Muscle of leg (tissue), 11 donors: ENCODE results near the gene VEZF1. TPM values are rescaled to one million over a fixed set of nuclear protein-coding genes. Genes with fewer than 3 reads are reported as not detected.
A peak's percentile ranks its signal among the peaks of the same experiment; 100 is the strongest.

Experiments used
- DNase-seq: peaks from one replicate; pipeline ENCODE4 v3.0.0; 2013
- H3K27ac ChIP-seq: one replicate; pipeline ENCODE4 v1.5.1; 2013; ENCODE audit warnings: mild to moderate bottlenecking, low read length, control low read depth
- H3K27me3 ChIP-seq: one replicate; pipeline ENCODE4 v1.6.1; 2013; ENCODE audit warnings: low read length; ENCODE audit not compliant: control insufficient read depth, insufficient read depth
- H3K36me3 ChIP-seq: one replicate; pipeline ENCODE4 v1.6.1; 2013; ENCODE audit warnings: low read length; ENCODE audit not compliant: control insufficient read depth, insufficient read depth
- H3K4me1 ChIP-seq: one replicate; pipeline ENCODE4 v1.6.1; 2013; ENCODE audit warnings: low read length; ENCODE audit not compliant: control insufficient read depth, insufficient read depth
- H3K4me3 ChIP-seq: one replicate; pipeline ENCODE4 v1.5.1; 2013; ENCODE audit warnings: low read length, control low read depth
- H3K9me3 ChIP-seq: replicated peaks from 2 replicates; pipeline ENCODE4 v1.6.1; 2013; ENCODE audit warnings: low read depth, low read length; ENCODE audit not compliant: control insufficient read depth
- WGBS: methylation state at CpG from one replicate; pipeline ENCODE4 v1.1.5; 2013; ENCODE audit warnings: missing lambda C conversion rate; ENCODE audit not compliant: insufficient coverage; 5-methylcytosine and 5-hydroxymethylcytosine counted together
- polyA plus RNA-seq, 8 donors: library from polyadenylated mRNA; unstranded; fragments of 120-200 nt; gene quantifications; one replicate each; pipeline versions ENCODE4 v1.2.1 to v1.2.3, GENCODE V29; 2013; ENCODE audit warnings: inconsistent platforms in 1 of 8, low replicate concordance in 1 of 8; ENCODE audit not compliant: insufficient read length in 8 of 8, insufficient read depth in 1 of 8
- total RNA-seq: library from RNA; stranded (reverse); fragments of 120-200 nt; gene quantifications from one replicate; pipeline ENCODE4 v1.2.4, GENCODE V29; 2013

Gene VEZF1
- total and polyA plus RNA-seq, 9 donors = 36.7 to 54.7 (median 45.6) TPM

DNA sequence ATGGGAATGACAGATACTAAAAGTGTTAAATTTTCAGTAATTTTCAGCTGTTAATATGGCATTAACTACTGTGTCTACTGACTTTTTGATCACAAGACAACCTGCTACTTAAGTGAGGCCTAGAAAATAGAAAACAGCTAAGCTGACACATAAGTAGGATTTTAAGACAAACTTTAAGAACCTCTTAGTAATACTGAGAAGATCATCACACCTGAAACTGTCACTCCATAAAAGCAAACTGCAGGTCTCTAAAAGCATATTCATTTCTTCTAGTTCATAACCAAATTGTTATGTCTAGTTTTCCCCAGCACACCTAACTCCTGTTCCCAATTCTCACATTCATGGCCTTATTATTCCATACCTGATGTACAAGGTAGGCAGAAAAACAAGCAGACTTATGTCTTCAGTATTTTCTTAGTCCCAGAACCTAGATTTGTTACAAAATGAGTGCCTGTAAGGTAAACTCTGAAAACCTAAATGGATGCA is 11.0 kb upstream of the VEZF1 start:
- Histone ChIP-seq H3K4me1 (peaks cover 12% of the 10 kb centered on the region), H3K36me3 (peaks cover 15% of the 10 kb centered on the region), H3K9me3 (no peaks in the 10 kb centered on the region), H3K4me3 (no peak overlapping the region), H3K27ac (no peak overlapping the region), H3K27me3 (no peaks in the 10 kb centered on the region)
- DNase-seq = no peak

DNA sequence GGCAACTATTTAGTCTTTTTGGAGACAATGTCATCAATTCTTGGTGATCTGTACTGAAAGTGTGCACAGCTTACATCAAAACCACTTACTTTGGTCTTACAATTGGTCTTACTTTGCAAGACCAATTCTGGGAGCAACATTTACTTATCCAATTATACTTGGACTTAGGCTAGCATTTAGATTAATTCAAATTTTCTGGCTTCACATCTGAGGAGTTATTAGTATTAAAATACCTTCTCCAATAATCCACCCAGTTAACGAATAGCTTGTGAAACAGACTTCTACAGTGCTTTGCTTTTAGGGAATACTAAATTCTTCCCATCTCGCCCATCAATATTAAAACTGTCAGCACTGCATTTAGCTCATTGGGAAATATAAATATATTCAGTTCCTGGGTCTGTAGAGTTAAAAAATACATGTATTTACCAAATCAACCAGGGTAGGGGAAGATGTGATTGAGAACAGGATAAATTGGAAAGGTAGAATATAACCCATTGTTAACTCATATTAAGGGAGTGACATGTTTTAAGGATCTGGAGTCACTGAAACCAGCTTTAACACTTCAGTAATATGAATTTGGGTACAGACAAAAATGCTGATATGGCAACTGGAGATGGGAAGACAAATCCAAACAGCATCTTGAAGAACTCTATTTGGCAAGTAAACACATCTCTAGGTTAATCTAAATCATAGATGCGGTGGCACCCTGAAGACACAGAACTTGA is 9.2 kb upstream of the VEZF1 start:
- H3K36me3 ChIP-seq = peaks cover 6% of the 10 kb centered on the region
- no peaks in the 10 kb centered on the region for H3K27me3 ChIP-seq
- no peak for DNase-seq
- peaks cover 24% of the 10 kb centered on the region for H3K4me1 ChIP-seq
- H3K27ac ChIP-seq = no peak overlapping the region
- H3K4me3 ChIP-seq = no peak overlapping the region
- no CpG with 5 or more reads among the region's 3 CpGs for WGBS
- H3K9me3 ChIP-seq = no peaks in the 10 kb centered on the region

DNA sequence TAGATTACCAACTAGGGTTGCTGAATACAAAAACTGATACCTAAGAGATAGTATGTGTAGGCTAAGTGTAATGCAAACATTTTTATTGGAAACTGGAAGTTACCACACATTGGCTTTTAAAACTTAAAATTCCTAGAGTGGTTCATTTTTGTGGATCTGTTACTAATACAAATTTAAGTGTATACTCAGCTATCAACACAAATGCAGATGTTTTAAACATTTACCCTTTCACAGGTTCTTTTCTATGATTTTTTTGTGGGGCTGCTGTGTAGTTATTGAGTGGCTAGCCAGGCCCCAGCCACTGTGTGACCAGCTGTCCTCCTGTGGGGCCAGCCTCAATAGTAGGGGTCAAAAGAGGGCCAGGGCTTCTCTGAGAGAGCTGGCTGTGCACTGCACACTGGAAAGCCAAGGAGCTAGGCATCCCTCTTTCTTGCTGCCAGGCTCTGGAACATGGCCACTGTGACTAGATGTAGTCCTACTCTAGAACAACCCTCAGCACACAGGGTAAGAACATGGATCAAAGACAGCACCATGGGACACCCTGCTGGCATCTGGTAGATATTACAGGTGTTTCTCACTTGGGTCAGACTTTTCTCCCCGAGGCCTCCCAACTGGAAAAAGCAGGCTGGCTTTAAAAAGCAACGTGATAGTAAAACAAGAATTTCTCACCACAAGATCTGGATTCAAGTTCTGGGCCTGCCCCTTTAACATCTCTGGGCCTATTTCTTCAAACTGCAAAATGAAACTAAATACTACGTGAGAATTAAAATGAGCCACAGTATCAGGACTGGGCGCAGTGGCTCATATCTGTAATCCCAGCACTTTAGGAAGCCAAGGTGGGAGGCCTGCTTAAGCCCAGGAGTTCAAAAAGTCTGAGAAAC is 7.3 kb upstream of the VEZF1 start:
- peaks cover 26% of the 10 kb centered on the region for H3K4me1 ChIP-seq
- peaks cover 6% of the 10 kb centered on the region for H3K36me3 ChIP-seq
- no peaks in the 10 kb centered on the region for H3K9me3 ChIP-seq
- H3K27ac ChIP-seq = peak overlapping the region; percentile 6
- no peak overlapping the region for H3K4me3 ChIP-seq
- H3K27me3 ChIP-seq = no peaks in the 10 kb centered on the region
- peak; percentile 85 for DNase-seq
- 38% methylated on average over 4 of the region's 4 CpGs for WGBS

DNA sequence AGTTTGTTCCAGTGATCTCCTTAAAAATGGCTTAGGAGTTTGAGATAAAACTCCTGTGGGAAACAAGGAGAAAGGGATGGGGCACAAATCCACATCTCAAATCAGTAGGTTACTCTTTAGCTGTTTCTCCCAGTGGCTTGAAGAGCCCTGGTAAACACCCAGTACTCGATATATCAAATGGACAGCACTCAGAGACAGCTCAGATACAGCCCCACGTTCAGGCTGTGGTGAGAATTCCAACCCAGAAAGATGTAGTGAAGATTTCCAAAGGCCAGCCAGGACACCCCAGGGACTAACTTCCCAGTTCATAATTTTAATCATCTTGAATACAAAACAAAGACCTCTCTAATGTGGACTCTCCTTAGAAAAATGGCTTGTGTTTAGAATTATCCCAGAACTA is 6.4 kb upstream of the VEZF1 start:
- no CpG with 5 or more reads among the region's 2 CpGs for WGBS
- Histone ChIP-seq H3K9me3 (no peaks in the 10 kb centered on the region), H3K4me3 (no peak overlapping the region), H3K4me1 (peaks cover 31% of the 10 kb centered on the region), H3K36me3 (peaks cover 6% of the 10 kb centered on the region), H3K27ac (no peak overlapping the region), H3K27me3 (no peaks in the 10 kb centered on the region)
- DNase-seq = no peak

DNA sequence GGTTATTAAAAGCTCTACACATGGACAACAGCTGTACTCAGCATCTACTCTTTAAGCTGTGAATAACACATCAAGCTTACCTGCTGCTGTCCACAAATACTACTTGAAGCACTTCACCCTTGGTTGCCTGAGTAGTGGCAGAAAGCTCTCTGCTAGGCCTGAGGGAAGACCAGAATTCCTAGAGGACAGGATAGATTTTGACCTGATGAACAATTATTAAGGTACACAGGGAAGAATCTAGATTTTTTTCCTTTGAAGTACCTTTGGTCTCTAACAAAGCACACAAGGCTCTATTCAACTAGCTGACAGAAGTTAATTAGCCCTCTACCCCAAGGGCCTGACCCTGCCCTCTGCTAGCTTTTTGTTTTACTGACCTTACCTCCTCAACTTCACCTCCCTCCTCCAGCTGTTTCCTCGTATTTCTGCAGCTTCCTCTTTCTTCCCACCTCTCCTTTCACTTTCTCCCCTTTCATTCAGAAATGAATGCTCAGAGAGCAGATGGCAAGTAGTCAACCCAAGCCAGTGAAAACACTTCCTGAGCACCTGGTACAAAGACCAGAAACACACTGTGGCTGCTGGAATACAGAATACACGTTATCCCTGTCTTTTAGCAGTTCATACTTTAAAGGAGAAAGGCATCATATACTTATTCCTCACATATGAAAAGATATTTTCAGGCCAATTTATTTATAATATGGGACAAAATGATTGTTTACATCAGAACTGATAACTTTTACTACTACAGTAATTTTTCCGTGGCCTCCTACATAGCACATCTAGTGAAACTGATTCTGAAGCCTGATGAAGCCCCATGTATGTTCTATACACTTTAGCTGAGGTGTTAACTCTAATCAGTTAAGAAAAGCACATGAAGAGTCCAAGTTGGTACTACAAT is 5.7 kb upstream of the VEZF1 start:
- DNase-seq = no peak
- no peak overlapping the region for H3K27ac ChIP-seq
- no peaks in the 10 kb centered on the region for H3K27me3 ChIP-seq
- H3K36me3 ChIP-seq = peaks cover 6% of the 10 kb centered on the region
- no peak overlapping the region for H3K4me3 ChIP-seq
- peaks cover 37% of the 10 kb centered on the region for H3K4me1 ChIP-seq
- 17% methylated on average over 1 of the region's 3 CpGs for WGBS
- no peaks in the 10 kb centered on the region for H3K9me3 ChIP-seq

DNA sequence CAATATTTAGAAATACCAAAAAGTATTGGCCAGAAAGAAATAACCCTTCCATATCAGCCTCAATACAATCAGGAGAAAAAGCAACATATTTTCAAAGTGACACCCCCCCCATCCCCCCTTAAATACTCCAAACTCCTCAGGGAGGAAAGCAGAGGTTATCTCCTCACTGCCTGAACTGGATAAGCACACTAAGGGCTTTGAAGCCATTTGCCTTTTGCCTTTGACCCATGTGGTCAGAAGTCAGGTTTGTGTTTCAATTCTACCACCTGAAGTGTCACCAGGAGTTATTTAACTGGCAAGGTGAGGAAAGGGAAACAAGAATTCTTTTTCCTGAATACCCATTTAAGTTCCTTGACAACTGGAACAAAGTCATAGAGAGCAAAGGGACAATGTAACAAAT is 3.5 kb upstream of the VEZF1 start:
- Histone ChIP-seq H3K4me1 (peaks cover 40% of the 10 kb centered on the region), H3K27me3 (no peaks in the 10 kb centered on the region), H3K36me3 (peaks cover 2% of the 10 kb centered on the region), H3K27ac (no peak overlapping the region), H3K4me3 (no peak overlapping the region), H3K9me3 (no peaks in the 10 kb centered on the region)
- DNase-seq = no peak

GRCh38 chr17:57990037-57990436 is 2.0 kb upstream of the VEZF1 start:
- no CpG with 5 or more reads among the region's 2 CpGs for WGBS
- H3K4me1 ChIP-seq = peaks cover 37% of the 10 kb centered on the region
- DNase-seq = no peak

GRCh38 chr17:57988301-57989250 is 522 bp upstream of the VEZF1 start:
- Histone ChIP-seq H3K27ac (peak overlapping the region; percentile 98), H3K4me1 (peaks cover 32% of the 10 kb centered on the region), H3K4me3 (peak overlapping the region; percentile 87), H3K27me3 (no peaks in the 10 kb centered on the region), H3K36me3 (no peaks in the 10 kb centered on the region), H3K9me3 (no peaks in the 10 kb centered on the region)
- peak; percentile 88 for DNase-seq
- WGBS = 0% methylated on average over 29 of the region's 54 CpGs

More at GRCh38 chr17:57990037-57990436, 2.0 kb upstream of the VEZF1 start:
- no peak overlapping the region for H3K4me3 ChIP-seq
- H3K36me3 ChIP-seq = no peaks in the 10 kb centered on the region
- no peaks in the 10 kb centered on the region for H3K9me3 ChIP-seq
- H3K27ac ChIP-seq = peak overlapping the region; percentile 91
- no peaks in the 10 kb centered on the region for H3K27me3 ChIP-seq

DNA sequence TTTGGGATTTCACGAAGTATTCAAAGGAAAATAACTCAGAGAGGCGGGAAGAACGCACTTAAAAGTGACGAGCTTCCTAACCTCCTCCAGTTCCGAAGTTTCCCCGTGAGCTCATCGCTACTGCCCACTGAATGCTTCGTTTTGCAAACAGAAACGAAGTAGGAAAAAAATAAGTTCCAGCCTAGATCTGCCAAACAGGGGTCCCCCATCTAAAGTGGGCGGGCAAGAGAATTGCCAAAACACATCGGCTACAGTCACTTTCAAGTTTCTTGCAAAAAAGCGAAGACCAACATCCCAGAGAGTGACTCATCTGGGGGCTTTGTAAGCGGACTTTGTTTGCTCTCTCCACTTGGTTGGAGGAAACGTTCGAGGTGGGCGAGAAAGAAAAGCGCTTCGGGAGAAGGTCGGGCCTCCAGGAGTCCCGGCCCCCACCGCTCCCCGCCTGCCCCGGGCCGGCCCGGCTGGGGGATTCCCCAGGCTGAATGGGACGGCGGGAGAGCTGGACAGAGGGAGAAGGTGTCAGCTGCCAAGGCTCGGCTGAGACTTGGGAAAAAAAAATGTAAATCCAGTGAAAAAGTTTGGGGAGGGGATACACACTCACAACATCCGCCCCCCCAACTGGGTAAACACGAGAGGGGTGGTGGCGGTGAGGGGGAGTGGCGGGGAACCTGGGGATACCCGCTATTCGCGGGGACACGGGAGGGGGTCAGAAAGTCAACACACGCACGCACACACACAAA is 1.0 kb downstream of the VEZF1 start:
- no peaks in the 10 kb centered on the region for H3K27me3 ChIP-seq
- peak overlapping the region; percentile 87 for H3K4me3 ChIP-seq
- peaks cover 29% of the 10 kb centered on the region for H3K4me1 ChIP-seq
- peaks cover 7% of the 10 kb centered on the region for H3K36me3 ChIP-seq
- peak overlapping the region; percentile 98 for H3K27ac ChIP-seq
- DNase-seq = peak; percentile 91
- 0% methylated on average over 7 of the region's 38 CpGs for WGBS
- H3K9me3 ChIP-seq = no peaks in the 10 kb centered on the region
